ENCODE measurements around the gene ARFRP1. TPM values are rescaled to one million over a fixed set of nuclear protein-coding genes. Genes with fewer than 3 reads are reported as not detected.
A peak's percentile ranks its signal among the peaks of the same experiment; 100 is the strongest.

Gene ARFRP1
- total and polyA plus RNA-seq, 2 of the 13 experiments (the other 11 are each of a cell fraction or from before 2014, with no cell fraction given) = 32.0 to 51.1 TPM

- TF ChIP-seq PBX3 (CRISPR knock-in tag; IDR thresholded peaks at IDR 0.05; ENCODE audit: borderline replicate concordance) (no peak), ZNF816 (CRISPR knock-in tag; IDR thresholded peaks at IDR 0.05; ENCODE audit: borderline replicate concordance) (peak; percentile 9; the same call in 1 of the 2 replicates), CHCHD3 (CRISPR knock-in tag; IDR thresholded peaks at IDR 0.05) (0 out of 2 replicates have a peak, but pooled peaks have one; percentile 74), CHD4 (IDR thresholded peaks at IDR 0.05; ENCODE audit: borderline replicate concordance, low read length) (0 out of 2 replicates have a peak, but pooled peaks have one; percentile 14), STAT5B (CRISPR knock-in tag; IDR thresholded peaks at IDR 0.05) (0 out of 2 replicates have a peak, but pooled peaks have one; percentile 3), ZBTB39 (CRISPR knock-in tag; IDR thresholded peaks at IDR 0.05) (0 out of 2 replicates have a peak, but pooled peaks have one; percentile 24), SNAPC5 (CRISPR knock-in tag; IDR thresholded peaks at IDR 0.05; ENCODE audit: borderline replicate concordance) (no peak), SOX13 (IDR thresholded peaks at IDR 0.05) (no peak), SOX13 (CRISPR knock-in tag; conservative IDR thresholded peaks at IDR 0.05 in 1 of 2, IDR thresholded peaks at IDR 0.05 in 1 of 2) (0 out of 4 replicates have a peak, but pooled peaks of 1 of the 2 experiments have one; percentile 67), CC2D1A (CRISPR knock-in tag; IDR thresholded peaks at IDR 0.05) (0 out of 2 replicates have a peak, but pooled peaks have one; percentile 91), ZNF770 (CRISPR knock-in tag; IDR thresholded peaks at IDR 0.05) (0 out of 2 replicates have a peak, but pooled peaks have one; percentile 3), RORA (CRISPR knock-in tag; IDR thresholded peaks at IDR 0.05) (no peak), ZNF224 (CRISPR knock-in tag; IDR thresholded peaks at IDR 0.05) (peak; percentile 8; the same call in 1 of the 2 replicates), GMEB2 (CRISPR knock-in tag; IDR thresholded peaks at IDR 0.05; ENCODE audit: low read depth) (no peak), ZZZ3 (CRISPR knock-in tag; IDR thresholded peaks at IDR 0.05; ENCODE audit: borderline replicate concordance) (0 out of 2 replicates have a peak, but pooled peaks have one; percentile 11), MZF1 (CRISPR knock-in tag; IDR thresholded peaks at IDR 0.05; ENCODE audit: borderline replicate concordance) (peak; percentile 37; the same call in 1 of the 2 replicates), ERF (CRISPR knock-in tag; IDR thresholded peaks at IDR 0.05) (no peak), ZNF724P (CRISPR knock-in tag; IDR thresholded peaks at IDR 0.05; ENCODE audit: borderline replicate concordance) (0 out of 2 replicates have a peak, but pooled peaks have one; percentile 20), NFIB (CRISPR knock-in tag; IDR thresholded peaks at IDR 0.05; ENCODE audit: borderline replicate concordance) (0 out of 2 replicates have a peak, but pooled peaks have one; percentile 67)
These were observed 33.5 kb upstream of the ARFRP1 start (continued) for GRCh38 chr20:63741354-63741675.
